WI38 (cell line): ENCODE data around the gene B4GALT5.
A peak's percentile ranks its signal among the peaks of the same experiment; 100 is the strongest.
"Not testable (repeated sequence)": the region's sequence is repeated elsewhere in the genome, so short reads cannot be mapped to it uniquely, and the experiment has no call there.

ENCODE experiments used
- H3K4me3 ChIP-seq: 2 replicates; pipeline ENCODE4 v1.5.1; 2011; ENCODE audit warnings: low read depth, mild to moderate bottlenecking, control low read depth, low read length
- CTCF ChIP-seq: IDR thresholded peaks from 2 replicates; pipeline ENCODE4 v1.5.1; 2012; ENCODE audit warnings: low read depth, mild to moderate bottlenecking, control low read depth, low read length

The B4GALT5 gene

GRCh38 chr20:49713753-49714712, at the start of gene B4GALT5:
Gene B4GALT5 (minus strand): TSS chr20:49713878. CDS start chr20:49713690, 188 bp downstream.
- no peak for TF ChIP-seq CTCF
- peak within 1 kb of the TSS; percentile 80 for H3K4me3 ChIP-seq

GRCh38 chr20:49762940-49763766, 49.5 kb upstream of the B4GALT5 start:
- no peak for TF ChIP-seq CTCF
- no peak overlapping the region for H3K4me3 ChIP-seq

GRCh38 chr20:49761888-49762287, 48.2 kb upstream of the B4GALT5 start:
- not testable (repeated sequence) for H3K4me3 ChIP-seq

GRCh38 chr20:49759266-49759950, 45.7 kb upstream of the B4GALT5 start:
- no peak for TF ChIP-seq CTCF
- no peak overlapping the region for H3K4me3 ChIP-seq

GRCh38 chr20:49758781-49759180, 45.1 kb upstream of the B4GALT5 start:
- TF ChIP-seq CTCF: no peak

GRCh38 chr20:49757597-49757996, 43.9 kb upstream of the B4GALT5 start:
- no peak for TF ChIP-seq CTCF
- H3K4me3 ChIP-seq: no peak overlapping the region

More at GRCh38 chr20:49758781-49759180, 45.1 kb upstream of the B4GALT5 start:
- no peak overlapping the region for H3K4me3 ChIP-seq

GRCh38 chr20:49756241-49756640, 42.6 kb upstream of the B4GALT5 start:
- H3K4me3 ChIP-seq: no peak overlapping the region
- TF ChIP-seq CTCF: no peak
